ENCODE data around the gene GZMM.

GZMM gene

GRCh38 chr19:548886-549830 is 5.3 kb downstream of the GZMM start:
- no peak for TF ChIP-seq POLR2A (IDR thresholded peaks at IDR 0.05; ENCODE audit: low read depth, low read length)
- DNase-seq (ENCODE audit: insufficient read length, low spot score) (no peak), FAIRE-seq (no peak)

DNA sequence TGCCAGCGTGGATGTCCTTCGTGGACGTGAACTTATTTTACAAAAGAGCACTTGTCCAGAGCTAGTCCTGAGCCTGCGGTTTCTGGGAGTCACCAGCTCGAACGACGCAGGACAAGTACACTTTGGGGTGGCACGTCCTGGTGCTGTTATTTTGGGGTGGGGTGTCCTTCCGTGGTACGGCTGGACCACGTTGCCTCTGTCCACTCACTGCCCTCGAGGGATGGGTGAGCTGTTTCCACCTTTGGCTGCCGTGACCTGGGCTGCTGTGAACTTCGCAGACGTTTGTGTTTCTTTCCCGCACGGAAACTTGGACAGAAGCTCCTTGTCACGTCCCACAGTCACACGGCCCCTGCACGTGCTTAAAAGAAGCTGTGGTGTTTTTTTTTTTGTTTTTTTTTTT is 11.0 kb downstream of the GZMM start:
- FAIRE-seq (no peak), DNase-seq (ENCODE audit: insufficient read length, low spot score) (no peak)
- TF ChIP-seq POLR2A (IDR thresholded peaks at IDR 0.05; ENCODE audit: low read depth, low read length) = no peak

- no peak for TF ChIP-seq POLR2A (IDR thresholded peaks at IDR 0.05; ENCODE audit: low read depth, low read length)
- FAIRE-seq (no peak), DNase-seq (ENCODE audit: insufficient read length, low spot score) (no peak)
These were observed 11.6 kb downstream of the GZMM start for GRCh38 chr19:555474-555808.

- DNase-seq (ENCODE audit: insufficient read length, low spot score) = no peak
- no peak for TF ChIP-seq POLR2A (IDR thresholded peaks at IDR 0.05; ENCODE audit: low read depth, low read length)
- no peak for FAIRE-seq
These were observed 12.9 kb downstream of the GZMM start for GRCh38 chr19:556611-557382.

- no peak for TF ChIP-seq POLR2A (IDR thresholded peaks at IDR 0.05; ENCODE audit: low read depth, low read length)
- DNase-seq (ENCODE audit: insufficient read length, low spot score) (no peak), FAIRE-seq (no peak)
These were observed 15.1 kb downstream of the GZMM start for GRCh38 chr19:558770-559439.

GRCh38 chr19:560121-560520 is 16.3 kb downstream of the GZMM start:
- FAIRE-seq (no peak), DNase-seq (ENCODE audit: insufficient read length, low spot score) (no peak)
- no peak for TF ChIP-seq POLR2A (IDR thresholded peaks at IDR 0.05; ENCODE audit: low read depth, low read length)

GRCh38 chr19:566403-566802 is 22.6 kb downstream of the GZMM start:
- FAIRE-seq (no peak), DNase-seq (ENCODE audit: insufficient read length, low spot score) (no peak)
- no peak for TF ChIP-seq POLR2A (IDR thresholded peaks at IDR 0.05; ENCODE audit: low read depth, low read length)

DNA sequence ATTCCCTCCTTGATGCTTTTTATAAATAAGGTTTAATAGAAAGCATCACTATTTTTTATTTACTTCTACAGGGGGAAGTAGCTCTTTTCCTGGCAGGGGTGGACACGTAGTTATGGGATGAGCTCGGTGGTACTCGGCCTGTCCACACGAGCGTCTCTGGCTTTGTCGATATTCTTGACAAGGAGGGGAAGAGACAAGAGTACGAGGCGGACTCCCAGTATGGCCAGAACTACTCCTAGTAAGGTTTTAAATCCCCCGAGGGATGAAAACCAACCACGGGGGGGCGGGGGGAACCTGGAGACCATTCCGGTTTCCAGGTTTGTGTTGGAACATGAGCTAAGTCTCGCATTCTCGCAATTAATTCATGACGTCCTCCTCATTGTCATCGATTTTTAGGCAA is 23.0 kb downstream of the GZMM start:
- DNase-seq (ENCODE audit: insufficient read length, low spot score) (no peak), FAIRE-seq (no peak)
- no peak for TF ChIP-seq POLR2A (IDR thresholded peaks at IDR 0.05; ENCODE audit: low read depth, low read length)

DNA sequence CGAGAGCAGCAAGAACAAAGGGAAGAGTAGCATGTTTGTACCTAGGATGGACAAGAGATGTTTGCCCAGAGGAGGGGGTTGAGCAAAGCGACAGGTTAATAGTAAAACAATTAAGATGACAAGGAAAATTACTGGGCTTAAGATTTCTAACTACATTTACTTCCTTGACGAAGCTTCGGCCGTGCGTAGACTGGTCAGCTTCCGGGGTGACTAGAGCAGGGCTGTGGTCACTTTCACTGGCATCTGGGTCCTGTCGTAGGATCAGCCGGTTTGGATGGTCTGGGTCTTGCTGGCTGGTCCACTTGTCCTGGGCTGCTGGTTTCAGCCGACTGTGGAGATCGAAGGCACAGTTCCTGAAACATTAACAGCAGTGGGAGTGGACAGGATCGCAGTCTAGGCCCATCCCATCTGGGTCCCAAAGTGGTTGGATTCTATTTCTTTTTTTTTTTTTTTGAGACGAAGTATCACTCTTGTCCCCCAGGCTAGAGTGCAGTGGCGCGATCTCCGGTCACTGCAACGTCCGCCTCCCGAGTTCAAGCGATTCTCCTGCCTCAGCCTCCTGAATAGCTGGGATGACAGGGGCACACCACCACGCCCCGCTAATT is 23.5 kb downstream of the GZMM start:
- no peak for DNase-seq (ENCODE audit: insufficient read length, low spot score)
- TF ChIP-seq POLR2A (IDR thresholded peaks at IDR 0.05; ENCODE audit: low read depth, low read length) = no peak
- FAIRE-seq = no peak

DNA sequence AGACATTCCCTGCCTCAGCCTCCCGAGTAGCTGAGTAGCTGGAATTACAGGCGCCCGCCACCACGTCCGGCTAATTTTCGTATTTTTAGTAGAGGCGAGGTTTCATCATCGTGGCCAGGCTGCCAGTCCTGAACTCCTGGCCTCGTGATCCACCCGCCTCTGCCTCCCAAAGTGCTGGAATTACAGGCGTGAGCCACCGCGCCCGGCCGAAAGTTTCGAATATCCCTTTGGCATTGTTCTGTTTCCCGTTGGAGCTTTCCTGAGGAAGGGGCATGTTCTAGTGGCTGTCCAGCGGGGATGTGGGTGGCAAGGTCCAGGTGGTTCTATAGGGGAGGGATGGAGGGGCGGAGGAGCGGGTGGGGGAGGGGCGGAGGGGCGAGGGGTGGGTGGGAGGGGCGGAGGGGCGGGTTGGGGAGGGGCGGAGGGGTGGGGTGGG is 26.4 kb downstream of the GZMM start:
- no peak for FAIRE-seq
- no peak for TF ChIP-seq POLR2A (IDR thresholded peaks at IDR 0.05; ENCODE audit: low read depth, low read length)
- DNase-seq (ENCODE audit: insufficient read length, low spot score) = no peak

- no peak for FAIRE-seq
- DNase-seq (ENCODE audit: insufficient read length, low spot score) = no peak
- no peak for TF ChIP-seq POLR2A (IDR thresholded peaks at IDR 0.05; ENCODE audit: low read depth, low read length)
These were observed 27.2 kb downstream of the GZMM start for GRCh38 chr19:570937-571565.

DNA sequence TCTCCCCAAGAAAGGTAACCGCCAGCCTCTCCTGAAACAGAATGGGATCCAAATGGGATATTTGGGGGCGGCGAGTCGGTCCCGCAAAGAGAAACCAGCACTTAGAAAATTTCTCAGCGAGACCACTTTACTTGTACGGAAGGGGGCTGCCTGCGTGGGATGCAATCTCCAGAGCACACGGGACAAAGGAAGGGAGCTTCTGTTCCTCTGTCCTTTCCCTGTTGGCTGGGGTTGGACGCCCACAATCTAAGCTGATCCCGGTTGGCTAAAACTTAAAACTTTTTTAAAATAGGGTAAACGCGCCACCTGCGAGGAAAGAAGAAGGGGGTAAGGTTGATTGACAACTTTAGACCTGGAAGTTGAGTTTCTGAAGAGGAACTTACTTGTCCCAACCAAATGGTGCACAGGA is 27.7 kb downstream of the GZMM start:
- no peak for FAIRE-seq
- TF ChIP-seq POLR2A (IDR thresholded peaks at IDR 0.05; ENCODE audit: low read depth, low read length) = no peak

GRCh38 chr19:572140-572742 is 28.4 kb downstream of the GZMM start, which contains the start of gene BSG:
BSG (plus strand) TSS chr19:572596; CDS start chr19:572635, 39 bp downstream.
- TF ChIP-seq POLR2A (IDR thresholded peaks at IDR 0.05; ENCODE audit: low read depth, low read length) = peak; percentile 97
- FAIRE-seq (peak; percentile 38), DNase-seq (ENCODE audit: insufficient read length, low spot score) (peak; percentile 99)

More for the DNA sequence above, 27.7 kb downstream of the GZMM start:
- DNase-seq (ENCODE audit: insufficient read length, low spot score) = no peak

Data from H54 (cell line).